HK-2 (cell line): ENCODE measurements around the gene ZNF521.

Experiments used
- DNase-seq: peaks from one replicate; pipeline ENCODE4 v3.0.0-alpha.2; 2018; ENCODE audit not compliant: unreplicated experiment

ZNF521 gene

DNA sequence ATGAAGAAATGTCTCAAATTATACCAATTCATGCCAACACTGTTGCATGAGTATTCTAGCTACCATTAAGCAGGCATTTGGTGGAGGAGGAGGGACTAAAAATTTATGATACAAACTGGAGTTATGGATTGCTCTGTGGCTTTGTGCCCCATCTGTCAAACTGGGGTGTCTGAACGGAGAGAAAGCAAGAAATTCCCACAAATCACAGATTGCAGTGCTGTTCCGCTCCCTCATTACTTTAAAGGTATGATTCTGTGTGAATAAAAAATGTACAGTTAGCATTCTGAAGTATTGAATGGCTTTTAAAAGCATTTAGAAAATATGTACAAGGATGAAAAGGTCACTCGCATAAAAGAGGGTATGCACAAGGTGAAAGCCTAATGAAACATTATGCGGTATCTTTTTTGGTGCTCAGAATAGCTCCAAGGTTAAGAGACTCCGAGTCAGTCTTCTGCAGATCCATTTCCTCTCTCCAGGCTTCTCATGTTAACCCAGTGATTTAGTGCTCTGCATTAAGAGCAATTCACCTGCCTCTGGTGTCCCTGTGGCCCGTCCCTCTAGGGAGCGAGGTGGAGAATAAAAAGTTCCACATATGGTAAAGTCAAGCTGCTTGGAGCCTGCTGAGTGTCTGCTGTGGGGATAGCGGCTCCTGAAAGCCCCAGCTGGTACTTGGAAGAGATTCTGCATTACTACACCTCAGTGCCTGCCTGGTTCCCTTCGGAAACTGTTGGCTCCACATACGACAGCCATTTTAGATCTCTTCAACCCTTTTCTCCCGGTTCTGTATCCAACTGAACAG is 184.2 kb downstream of the ZNF521 start:
- DNase-seq = no peak

DNA sequence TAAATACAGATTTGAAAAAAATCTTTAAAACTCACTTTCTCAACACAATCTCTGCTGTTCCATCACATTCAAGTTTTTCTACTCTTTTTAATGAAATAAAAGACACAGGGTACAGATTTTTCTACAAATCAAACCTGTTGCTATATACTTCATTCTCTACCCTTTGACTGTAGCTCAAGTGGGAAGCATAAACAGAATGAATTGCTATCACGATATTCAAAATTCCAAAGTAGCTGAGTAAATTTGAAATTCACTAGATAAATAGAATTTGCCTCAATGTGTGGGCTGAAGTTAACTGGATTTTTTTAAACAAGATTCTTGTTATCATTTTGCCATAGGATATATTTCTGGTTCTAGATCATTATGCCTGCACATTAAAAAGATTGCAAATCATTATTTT is 185.9 kb downstream of the ZNF521 start:
- DNase-seq = no peak

DNA sequence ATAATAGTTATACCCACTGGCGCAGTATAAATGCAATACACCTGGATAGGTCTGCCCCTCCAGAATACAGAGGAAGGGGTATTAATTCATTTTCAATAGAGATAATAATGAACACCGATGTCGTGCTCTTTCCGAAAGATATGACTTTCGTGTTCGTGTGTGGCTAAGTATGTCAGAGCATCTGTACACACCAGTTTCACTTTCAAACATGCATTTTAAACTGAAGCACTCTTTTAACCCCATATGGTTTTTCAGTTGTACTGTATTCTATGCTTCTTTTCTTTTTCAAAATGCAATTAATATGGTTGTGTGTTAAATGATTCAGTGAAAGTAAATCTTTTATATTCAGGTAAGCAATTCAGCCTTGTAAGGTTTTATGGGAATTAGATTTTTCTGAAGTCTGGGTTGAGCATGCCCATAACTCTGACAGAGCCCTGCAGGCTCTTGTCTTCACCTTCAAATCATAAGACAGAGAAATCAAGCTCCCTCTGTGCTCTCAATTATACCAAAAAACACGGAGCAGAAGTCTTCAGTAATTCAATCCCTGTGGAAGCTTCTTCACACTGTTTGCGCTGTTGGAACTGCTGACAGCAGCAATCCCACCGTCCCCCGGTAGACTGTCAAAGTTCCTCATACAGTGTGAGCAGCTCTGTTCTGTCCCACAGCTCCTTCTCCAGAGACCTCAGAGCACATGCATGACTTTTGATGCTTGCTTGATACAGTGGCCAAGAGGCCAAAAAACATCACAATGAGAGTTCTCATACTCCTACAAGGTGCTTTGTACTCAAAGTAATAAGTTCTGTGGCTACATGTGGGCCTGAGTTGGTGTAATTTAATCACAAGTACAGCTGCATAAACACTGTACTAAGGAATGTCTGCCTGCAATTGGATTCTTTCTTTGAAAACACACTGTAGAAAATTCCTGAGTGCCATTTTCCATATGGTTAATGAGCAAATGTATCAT is 186.8 kb downstream of the ZNF521 start:
- DNase-seq = no peak

DNA sequence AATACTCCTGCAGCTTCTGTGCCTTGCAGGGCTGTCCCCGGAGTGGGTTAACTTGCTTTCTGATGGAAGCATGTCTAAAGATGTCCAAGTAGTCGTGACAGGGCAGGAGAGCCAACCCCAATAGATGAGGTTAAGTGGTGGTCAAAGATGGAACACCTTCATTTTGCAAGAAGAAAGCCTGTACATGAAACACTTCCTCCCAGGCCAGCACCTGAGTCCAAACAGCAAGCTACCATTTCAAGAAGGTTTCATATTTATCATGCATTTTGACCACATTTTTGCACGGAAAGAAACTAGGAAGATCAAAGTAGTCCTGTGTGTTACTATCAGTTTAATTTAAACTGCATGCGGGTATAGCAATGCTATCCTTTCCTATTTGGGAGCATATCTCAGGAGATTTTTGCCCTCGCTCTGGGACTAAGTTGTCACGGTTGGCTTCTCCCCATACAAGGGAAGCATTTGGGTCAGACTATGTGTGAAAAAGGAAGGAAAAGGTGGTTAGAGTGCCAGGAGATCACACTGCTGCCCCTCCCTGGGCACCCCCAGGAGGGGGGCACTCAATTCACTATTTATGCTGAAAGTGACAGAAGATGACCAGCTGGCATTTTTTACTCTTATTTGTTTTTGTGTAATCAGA is 187.6 kb downstream of the ZNF521 start:
- DNase-seq = no peak

DNA sequence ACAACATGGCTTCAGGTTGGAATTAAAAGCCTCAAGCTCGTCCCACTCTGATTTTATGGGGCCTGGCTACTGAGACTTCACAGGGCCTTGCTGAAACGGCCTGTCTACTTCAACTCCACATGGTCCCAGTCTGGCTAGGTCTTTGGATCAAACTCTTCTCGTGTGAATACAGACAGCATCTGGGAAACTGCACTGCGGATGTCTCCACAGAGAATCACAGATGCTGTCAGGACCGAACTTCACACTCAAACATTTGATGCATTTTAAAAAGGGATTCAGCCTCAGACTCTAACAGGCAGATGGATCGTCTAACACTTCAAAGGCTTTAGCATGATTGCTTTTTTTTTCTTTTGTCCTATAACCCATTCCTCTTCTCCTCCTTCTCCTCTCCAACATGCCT is 198.5 kb downstream of the ZNF521 start:
- DNase-seq = no peak

DNA sequence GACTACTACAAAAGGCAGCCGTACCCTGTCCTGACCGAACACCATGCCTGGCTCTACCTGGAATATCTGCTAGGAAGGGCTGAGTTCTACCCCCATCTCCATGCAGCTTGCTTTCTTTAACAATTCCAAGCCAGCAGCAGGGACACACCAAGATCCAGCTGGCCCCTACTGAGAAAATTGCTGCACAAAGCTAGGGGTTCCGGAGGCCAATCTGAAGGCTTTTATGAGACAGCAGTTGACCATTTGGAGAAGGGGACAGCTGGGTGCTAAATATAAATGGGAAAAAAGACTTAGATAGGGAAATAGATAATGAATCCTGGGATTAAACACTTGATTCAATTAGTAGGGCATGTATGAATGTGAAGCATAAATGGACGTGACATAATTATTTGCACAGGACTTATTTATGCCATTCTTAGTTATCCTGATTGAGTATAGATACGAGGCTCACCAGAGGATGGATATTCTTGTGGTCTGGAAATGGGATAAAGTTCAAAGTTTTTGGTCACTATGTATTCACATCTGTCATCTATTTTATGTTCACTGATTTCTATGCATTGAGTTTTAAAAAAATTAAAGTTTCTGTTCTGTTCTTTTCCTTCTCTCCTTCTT is 204.0 kb downstream of the ZNF521 start:
- no peak for DNase-seq

DNA sequence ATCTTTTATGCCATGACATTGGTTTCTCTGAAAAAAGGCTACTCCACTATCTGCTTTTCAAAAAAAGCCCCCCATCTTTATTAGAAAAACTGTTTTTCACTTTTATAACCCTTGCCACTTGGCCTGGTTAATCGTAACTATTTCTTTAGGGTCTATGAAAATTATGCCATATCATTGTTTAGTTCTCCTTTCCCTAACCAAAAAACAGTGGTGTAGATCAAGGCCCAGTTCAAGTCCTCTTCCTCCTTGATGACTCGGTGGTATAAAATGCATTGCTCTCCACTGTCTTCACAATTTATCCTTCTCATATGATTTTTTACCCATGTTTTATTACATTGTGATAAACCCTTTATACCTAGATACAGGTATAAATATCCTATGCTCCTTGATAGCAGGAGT is 205.5 kb downstream of the ZNF521 start:
- DNase-seq = no peak

DNA sequence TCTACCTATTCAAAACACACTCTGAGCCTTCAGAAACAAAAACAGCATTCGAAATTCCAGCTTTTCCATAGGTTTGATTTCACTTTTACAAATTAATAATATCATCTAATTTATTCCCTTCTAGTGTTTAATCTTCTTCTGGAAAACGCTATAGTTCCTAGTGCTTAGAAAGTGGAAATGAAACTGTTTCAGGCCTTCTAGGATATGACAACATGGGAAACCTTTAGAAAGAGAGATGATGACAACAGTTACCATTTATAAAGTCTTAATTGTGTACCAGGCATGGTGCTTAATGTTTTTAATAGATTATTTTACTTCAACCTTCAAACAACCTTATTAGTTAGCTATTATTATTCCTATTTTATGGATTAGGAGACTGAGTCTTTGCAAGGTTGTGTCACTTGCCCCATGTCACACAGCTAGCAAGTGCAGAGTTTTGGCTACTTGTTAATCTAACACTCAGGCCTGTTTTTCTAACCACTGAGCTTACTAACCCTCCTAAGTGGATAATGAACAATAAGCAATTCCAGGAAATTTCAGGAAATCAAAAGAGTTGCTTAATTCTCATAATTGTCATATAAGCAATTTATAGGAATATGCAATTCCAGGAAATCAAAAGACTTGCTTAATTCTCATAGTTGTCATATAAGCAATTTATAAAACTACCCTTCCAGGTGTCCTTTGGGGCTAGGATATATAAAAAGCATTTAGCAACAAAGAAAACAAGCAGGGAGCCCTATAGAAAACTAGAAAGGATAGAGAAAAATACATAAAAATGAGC is 206.0 kb downstream of the ZNF521 start:
- no peak for DNase-seq

DNA sequence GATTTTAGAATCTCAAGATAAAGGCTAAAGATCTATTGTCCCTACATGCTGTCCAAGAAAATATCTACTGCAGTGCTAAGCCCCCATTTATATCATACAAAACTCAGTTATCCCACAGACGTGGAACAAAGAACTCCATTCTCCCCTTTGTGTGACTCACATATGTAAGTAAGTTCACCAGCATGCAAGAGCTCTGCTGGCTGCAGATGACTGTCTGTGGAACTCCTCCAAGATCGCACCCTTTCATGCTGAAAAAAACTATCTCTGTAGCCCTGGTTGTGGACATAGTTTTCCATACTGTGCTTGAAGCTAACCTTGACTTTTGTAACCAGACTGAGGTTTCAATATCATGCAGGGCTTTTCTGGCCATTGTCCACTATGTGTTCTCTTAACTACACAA is 207.1 kb downstream of the ZNF521 start:
- DNase-seq = no peak

DNA sequence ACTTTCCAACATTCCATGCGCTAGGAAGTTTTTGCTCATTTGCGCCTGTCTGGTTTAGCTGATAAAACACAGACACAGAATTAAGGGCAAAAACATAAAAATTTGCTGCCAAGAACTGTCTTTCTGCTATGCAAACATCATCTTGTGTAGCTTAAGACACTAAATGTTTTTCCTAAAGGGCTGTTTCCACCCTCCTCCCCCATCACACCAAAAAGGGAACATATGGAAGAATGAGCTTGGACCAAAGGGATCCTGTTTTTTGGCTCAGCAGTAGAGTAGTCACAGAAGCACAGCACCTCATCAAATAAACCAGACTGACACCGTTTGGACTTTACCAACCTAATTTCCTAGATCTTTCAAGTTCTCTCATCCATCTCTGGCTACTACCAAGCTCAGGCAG is 210.1 kb downstream of the ZNF521 start:
- no peak for DNase-seq

DNA sequence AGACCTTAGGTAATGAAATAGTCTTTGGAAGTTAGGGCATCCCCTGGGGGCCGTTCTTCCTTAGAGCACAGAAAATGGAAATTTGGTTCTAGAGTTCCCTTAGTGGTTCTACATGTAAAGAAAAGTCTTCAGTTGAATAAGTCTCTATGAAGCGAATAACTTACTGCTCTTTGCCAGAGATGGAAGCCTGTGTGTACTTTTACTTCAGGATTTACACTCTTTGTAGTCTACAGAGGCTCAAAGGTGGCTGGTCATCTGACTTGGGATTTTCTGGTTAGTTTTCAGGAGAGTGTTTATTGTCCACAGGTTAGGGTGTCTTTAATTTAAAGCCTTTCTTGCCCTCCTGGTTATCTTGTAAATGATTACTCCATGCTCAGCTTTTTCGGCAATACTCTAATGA is 210.6 kb downstream of the ZNF521 start:
- DNase-seq = no peak

DNA sequence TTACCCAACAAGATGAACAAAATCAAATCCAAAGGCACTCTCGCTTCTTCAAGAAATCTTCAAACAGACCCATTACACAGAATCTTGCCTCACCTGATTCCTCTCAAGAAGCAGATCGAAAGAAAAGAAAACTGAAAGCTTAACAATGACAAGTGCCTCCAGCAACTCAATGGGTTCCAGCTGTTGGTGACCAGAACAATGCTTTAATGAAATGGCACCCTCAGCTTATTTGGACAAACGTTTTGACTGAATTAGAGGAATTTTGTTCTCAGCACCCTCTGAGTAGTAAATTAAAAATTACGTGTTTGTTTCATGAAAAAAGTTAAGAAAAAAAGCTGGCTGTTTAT is 211.0 kb downstream of the ZNF521 start:
- DNase-seq = no peak

DNA sequence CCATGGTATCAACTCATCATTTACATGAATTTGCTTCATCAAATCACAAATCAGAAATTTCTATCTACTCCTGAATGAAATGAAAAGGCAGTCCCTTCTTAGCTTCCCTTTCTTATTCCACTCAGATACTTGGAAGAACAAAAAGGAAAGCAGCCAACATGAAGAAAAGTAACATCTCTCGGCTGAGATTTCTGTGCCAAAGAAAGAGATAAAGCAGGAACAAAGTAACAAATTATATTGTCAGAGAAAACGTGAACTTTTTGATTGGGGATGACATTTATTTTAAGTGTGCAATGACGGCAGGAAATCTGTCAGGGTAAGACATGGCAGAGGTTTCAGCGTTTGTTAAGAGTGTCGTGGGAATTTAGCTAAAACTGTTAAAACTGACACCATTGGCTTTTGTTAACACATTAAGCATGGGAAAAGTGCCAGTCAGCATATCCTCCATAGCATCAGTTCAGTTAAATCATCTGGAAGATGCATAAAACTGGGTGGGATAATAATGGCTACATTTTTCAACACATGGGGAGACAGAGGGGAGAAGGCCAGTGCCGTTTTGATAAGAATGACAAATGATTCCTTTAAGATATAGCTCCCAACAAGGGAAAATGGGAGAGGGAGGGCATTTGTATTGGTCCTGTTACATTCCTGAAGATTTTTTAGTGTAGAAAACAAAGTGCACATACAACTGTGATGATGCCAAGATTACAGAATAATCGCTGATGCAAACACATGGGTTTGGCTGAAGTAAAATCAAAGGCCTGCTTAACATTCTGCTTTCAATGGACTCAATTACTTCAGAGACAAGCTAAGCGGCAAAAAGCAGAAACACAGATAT is 211.6 kb downstream of the ZNF521 start:
- no peak for DNase-seq

DNA sequence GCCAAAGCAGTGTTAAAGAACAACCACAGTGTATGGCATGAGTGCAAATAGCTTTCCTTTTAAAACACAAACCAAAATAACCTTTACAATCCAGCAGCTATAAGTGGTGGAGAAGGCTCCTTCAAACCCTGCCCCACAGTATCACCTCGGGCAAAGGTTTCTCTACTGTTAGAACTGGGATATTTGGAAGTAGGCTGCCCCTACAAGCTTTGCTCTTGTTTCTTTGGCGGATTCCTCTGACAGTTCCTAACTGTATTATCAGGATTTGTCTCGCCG is 214.8 kb downstream of the ZNF521 start:
- no peak for DNase-seq

DNA sequence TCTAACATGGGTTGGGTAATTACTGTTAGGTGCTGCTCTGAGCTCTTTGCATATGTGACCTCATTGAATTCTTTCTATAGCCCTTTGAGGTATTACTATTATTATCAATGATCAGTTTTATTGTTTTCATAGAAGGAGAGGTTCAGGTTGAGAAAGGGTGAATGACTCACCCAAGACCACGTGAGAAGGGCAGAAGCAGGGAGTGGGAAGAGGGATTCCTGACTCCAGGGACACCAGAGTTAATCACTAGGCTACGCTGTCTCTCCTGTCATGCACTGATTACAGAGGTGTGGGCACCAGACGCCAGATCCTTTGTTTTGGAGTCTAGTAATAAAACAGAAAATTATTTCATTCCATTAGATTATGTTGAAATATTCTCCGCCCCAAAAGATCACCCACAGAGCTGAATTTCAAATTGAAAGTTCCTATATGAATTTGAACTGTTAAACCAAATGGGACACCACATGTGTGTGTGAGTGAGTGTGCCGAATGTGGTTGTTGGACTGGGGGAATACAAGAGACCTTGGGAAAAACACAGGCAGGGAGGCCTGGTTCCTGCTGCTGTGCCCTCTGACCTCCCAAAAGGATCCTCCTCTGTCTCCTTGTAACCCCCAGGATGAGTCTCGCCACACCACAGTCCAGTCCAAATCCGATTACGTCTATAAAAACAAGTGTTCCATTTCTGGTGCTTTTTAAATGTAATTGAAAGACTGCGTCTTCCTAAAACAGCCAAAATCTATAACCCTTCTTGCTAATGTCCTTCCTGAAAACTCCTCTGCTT is 215.4 kb downstream of the ZNF521 start:
- no peak for DNase-seq

DNA sequence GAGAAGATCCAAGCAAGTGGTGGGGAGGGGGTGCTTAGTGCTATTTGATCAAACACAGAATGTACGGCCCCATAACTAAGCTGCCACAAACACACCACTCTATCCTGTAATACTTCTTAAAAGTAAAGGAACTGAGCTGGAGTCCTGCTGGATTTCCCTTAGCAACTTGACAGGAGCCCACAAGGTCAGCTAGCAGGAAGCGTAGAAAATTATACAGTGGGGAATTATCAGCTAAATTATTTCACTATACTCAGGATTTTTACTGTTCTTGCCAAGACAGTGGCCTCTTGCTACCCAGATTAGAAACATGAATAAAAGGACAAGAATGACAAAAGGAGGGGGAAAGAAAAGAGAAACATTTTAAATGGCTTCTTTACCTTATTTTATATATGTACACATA is 217.1 kb downstream of the ZNF521 start:
- DNase-seq = no peak

DNA sequence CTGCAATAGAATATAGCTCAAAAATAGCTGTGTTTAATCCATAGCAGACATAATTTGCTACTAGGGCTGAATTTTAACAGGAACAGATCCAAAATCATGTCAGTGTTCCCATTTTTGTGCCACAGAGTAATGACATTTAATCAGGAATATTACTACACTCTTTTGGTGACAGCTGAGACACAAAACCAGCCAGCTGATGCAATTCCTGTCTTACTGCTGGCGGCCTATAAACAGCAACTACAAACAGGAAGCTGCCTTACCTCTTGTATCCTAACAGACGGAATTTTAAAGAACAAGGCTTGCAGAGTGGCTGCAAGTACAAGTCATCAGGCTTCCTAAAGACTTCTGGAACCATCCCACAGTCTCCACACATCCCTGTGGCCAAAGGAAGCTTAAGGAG is 218.1 kb downstream of the ZNF521 start:
- DNase-seq = no peak

DNA sequence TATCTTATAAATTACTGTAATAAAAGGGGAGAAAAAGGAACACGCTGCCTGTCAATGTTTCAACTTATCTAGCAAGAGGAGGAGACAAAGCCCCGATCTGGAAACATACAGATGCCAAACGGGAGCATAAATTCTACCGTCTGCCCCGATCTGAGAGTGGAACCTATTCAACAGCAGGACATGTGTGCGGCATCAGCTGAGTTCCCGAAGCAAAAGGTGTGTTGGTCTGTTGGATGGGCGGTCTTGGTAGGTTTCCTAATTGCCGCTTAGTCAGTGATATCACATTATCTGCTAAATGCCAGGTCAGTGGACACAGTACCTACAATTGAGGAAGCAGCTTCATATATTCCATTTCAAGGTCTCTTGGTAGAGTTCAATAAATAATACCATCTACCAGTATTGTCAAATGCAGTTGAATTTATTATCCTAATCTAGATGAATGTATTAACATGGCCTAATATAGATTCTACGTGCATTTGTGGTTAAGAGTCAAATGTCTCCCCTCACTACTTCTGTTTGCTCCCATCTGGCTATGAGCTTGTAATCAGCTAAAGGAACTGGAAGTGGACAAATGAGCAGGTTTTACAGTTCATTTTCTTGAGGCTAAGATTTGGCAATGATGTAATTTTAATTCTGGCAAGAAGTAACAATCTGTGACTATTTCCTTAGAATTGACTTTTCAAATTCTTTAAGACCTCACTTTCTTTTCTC is 219.0 kb downstream of the ZNF521 start:
- DNase-seq = no peak

DNA sequence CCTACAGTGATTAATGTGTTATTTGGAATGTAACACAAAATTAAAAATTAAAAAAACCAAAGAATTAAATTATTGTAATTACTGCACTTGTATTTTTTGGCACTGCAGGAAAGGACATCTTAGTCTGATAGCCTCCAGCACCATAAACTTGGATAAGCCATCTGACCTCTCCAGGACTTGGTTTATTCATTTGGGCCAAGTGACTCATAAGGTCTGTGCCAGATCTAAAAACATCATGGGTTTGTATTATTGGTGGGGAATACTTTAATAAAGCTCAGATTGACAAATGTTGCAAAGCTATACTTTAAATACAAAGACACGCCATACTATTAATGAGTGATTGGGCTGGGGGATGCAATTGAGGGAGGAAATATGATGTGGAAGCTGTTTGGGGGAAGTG is 225.2 kb downstream of the ZNF521 start:
- DNase-seq = no peak
